ENCODE results near the gene SPRR5.

The SPRR5 gene

GRCh38 chr1:152980676-152981075, 33.7 kb downstream of the SPRR5 start:
- H3K27me3 ChIP-seq (ENCODE audit: insufficient read depth, low read length, poor library complexity), result peaks cover 8% of the 10 kb centered on the region
- DNase-seq (no peak), ATAC-seq (ENCODE audit: insufficient read depth, low read depth) (no peak)
- TF ChIP-seq EZH2 (IDR thresholded peaks at IDR 0.05; ENCODE audit: borderline replicate concordance, low read depth, low read length, severe bottlenecking) (no peak), CTCF (IDR thresholded peaks at IDR 0.05; ENCODE audit: borderline replicate concordance, extremely low read depth, low read length, poor library complexity, severe bottlenecking) (no peak)
- H3K9me3 ChIP-seq (ENCODE audit: insufficient read depth, low read length, severe bottlenecking), result no peaks in the 10 kb centered on the region
- H3K27ac ChIP-seq (ENCODE audit: low read length), result no peak overlapping the region
- no peaks in the 10 kb centered on the region for H3K36me3 ChIP-seq (ENCODE audit: insufficient read depth, low read length)
- no peak overlapping the region for H2AFZ ChIP-seq (ENCODE audit: low read depth, low read length)
- no peaks in the 10 kb centered on the region for H3K79me2 ChIP-seq (ENCODE audit: insufficient read depth, low read length)
- no peaks in the 10 kb centered on the region for H4K20me1 ChIP-seq (ENCODE audit: insufficient read depth, low read length)
- no peak overlapping the region for H3K9ac ChIP-seq (ENCODE audit: low read depth, low read length)
- no peak overlapping the region for H3K4me2 ChIP-seq (ENCODE audit: insufficient read depth, low read length)
- H3K4me1 ChIP-seq (ENCODE audit: insufficient read depth, low read length), result no peaks in the 10 kb centered on the region
- H3K4me3 ChIP-seq (ENCODE audit: low read depth in 1 of 2, low read length in 2 of 2), result no peak overlapping the region

GRCh38 chr1:152981146-152981871, 34.3 kb downstream of the SPRR5 start:
- Histone ChIP-seq H3K9me3 (ENCODE audit: insufficient read depth, low read length, severe bottlenecking) (no peaks in the 10 kb centered on the region), H3K9ac (ENCODE audit: low read depth, low read length) (no peak overlapping the region), H3K27me3 (ENCODE audit: insufficient read depth, low read length, poor library complexity) (peaks cover 8% of the 10 kb centered on the region), H2AFZ (ENCODE audit: low read depth, low read length) (no peak overlapping the region), H3K27ac (ENCODE audit: low read length) (no peak overlapping the region), H3K36me3 (ENCODE audit: insufficient read depth, low read length) (no peaks in the 10 kb centered on the region), H3K4me1 (ENCODE audit: insufficient read depth, low read length) (no peaks in the 10 kb centered on the region), H3K4me3 (ENCODE audit: low read depth in 1 of 2, low read length in 2 of 2) (no peak overlapping the region), H3K4me2 (ENCODE audit: insufficient read depth, low read length) (no peak overlapping the region), H3K79me2 (ENCODE audit: insufficient read depth, low read length) (no peaks in the 10 kb centered on the region), H4K20me1 (ENCODE audit: insufficient read depth, low read length) (no peaks in the 10 kb centered on the region)
- DNase-seq (no peak), ATAC-seq (ENCODE audit: insufficient read depth, low read depth) (no peak)
- TF ChIP-seq CTCF (IDR thresholded peaks at IDR 0.05; ENCODE audit: borderline replicate concordance, extremely low read depth, low read length, poor library complexity, severe bottlenecking) (no peak), EZH2 (IDR thresholded peaks at IDR 0.05; ENCODE audit: borderline replicate concordance, low read depth, low read length, severe bottlenecking) (no peak)

- no peaks in the 10 kb centered on the region for H3K36me3 ChIP-seq (ENCODE audit: insufficient read depth, low read length)
- H3K9ac ChIP-seq (ENCODE audit: low read depth, low read length), result no peak overlapping the region
Observed at GRCh38 chr1:152982076-152982475, 35.1 kb downstream of the SPRR5 start.

More at GRCh38 chr1:152982076-152982475, 35.1 kb downstream of the SPRR5 start:
- DNase-seq, result no peak
- TF ChIP-seq EZH2 (IDR thresholded peaks at IDR 0.05; ENCODE audit: borderline replicate concordance, low read depth, low read length, severe bottlenecking) (no peak), CTCF (IDR thresholded peaks at IDR 0.05; ENCODE audit: borderline replicate concordance, extremely low read depth, low read length, poor library complexity, severe bottlenecking) (no peak)
- no peaks in the 10 kb centered on the region for H3K79me2 ChIP-seq (ENCODE audit: insufficient read depth, low read length)
- H3K4me2 ChIP-seq (ENCODE audit: insufficient read depth, low read length), result no peak overlapping the region
- no peaks in the 10 kb centered on the region for H4K20me1 ChIP-seq (ENCODE audit: insufficient read depth, low read length)
- no peak overlapping the region for H2AFZ ChIP-seq (ENCODE audit: low read depth, low read length)
- no peak overlapping the region for H3K4me3 ChIP-seq (ENCODE audit: low read depth in 1 of 2, low read length in 2 of 2)
- no peak overlapping the region for H3K27ac ChIP-seq (ENCODE audit: low read length)
- H3K4me1 ChIP-seq (ENCODE audit: insufficient read depth, low read length), result no peaks in the 10 kb centered on the region
- peaks cover 8% of the 10 kb centered on the region for H3K27me3 ChIP-seq (ENCODE audit: insufficient read depth, low read length, poor library complexity)
- H3K9me3 ChIP-seq (ENCODE audit: insufficient read depth, low read length, severe bottlenecking), result no peaks in the 10 kb centered on the region
- ATAC-seq (ENCODE audit: insufficient read depth, low read depth), result no peak
